DOHH2 (cell line): ENCODE data around the gene FNIP1.

Experiments
- H3F3A ChIP-seq: fragments of 200-600 bp; sonication (generic), shearing (Covaris generic); 2 replicates; pipeline ENCODE4 v1.6.0; 2016; ENCODE audit warnings: antibody characterized with exemption, mild to moderate bottlenecking; ENCODE audit not compliant: control insufficient read depth, insufficient read depth
- H3K27ac ChIP-seq: fragments of 200-600 bp; sonication (generic); 2 replicates; pipeline ENCODE4 v1.5.1; 2014; ENCODE audit warnings: low read depth, mild to moderate bottlenecking, low read length, moderate library complexity
- H3K27me3 ChIP-seq: fragments of 200-600 bp; sonication (generic); 2 replicates; pipeline ENCODE4 v1.6.1; 2014; ENCODE audit warnings: mild to moderate bottlenecking, low read length, mixed read lengths; ENCODE audit not compliant: control insufficient read depth
- H3K36me3 ChIP-seq: fragments of 200-600 bp; sonication (generic); 2 replicates; pipeline ENCODE4 v1.6.1; 2014; ENCODE audit warnings: mild to moderate bottlenecking, low read length, moderate library complexity, mixed read lengths; ENCODE audit not compliant: control insufficient read depth
- H3K4me1 ChIP-seq: fragments of 200-600 bp; sonication (generic); 2 replicates; pipeline ENCODE4 v1.6.1; 2014; ENCODE audit warnings: mild to moderate bottlenecking, low read length, mixed read lengths; ENCODE audit not compliant: control insufficient read depth
- H3K4me2 ChIP-seq: fragments of 200-600 bp; sonication (generic); 2 replicates; pipeline ENCODE4 v1.6.0; 2014; ENCODE audit warnings: mild to moderate bottlenecking, low read length, moderate library complexity
- H3K4me3 ChIP-seq: fragments of 200-600 bp; sonication (generic); 2 replicates; pipeline ENCODE4 v1.5.1; 2014; ENCODE audit warnings: mild to moderate bottlenecking, low read length, mixed read lengths
- H3K79me2 ChIP-seq: fragments of 200-600 bp; sonication (generic); 2 replicates; pipeline ENCODE4 v1.6.1; 2014; ENCODE audit warnings: mild to moderate bottlenecking, low read length, mixed read lengths; ENCODE audit not compliant: control insufficient read depth
- H3K9me2 ChIP-seq: fragments of 200-600 bp; sonication (generic); replicated peaks from 2 replicates; pipeline ENCODE4 v1.6.1; 2014; ENCODE audit warnings: mild to moderate bottlenecking, low read length, mixed read lengths; ENCODE audit not compliant: control insufficient read depth
- H3K9me3 ChIP-seq: fragments of 200-600 bp; sonication (generic); 2 replicates; pipeline ENCODE4 v1.6.1; 2014; ENCODE audit warnings: antibody characterized with exemption, low read length, mixed read lengths; ENCODE audit not compliant: control insufficient read depth, insufficient read depth
- H4K20me1 ChIP-seq: fragments of 200-600 bp; sonication (generic); 2 replicates; pipeline ENCODE4 v1.6.0; 2014; ENCODE audit warnings: low read depth, mild to moderate bottlenecking, antibody characterized with exemption, low read length, moderate library complexity; ENCODE audit not compliant: control insufficient read depth, insufficient read depth
- EZH2phosphoT487 ChIP-seq: fragments of 200-600 bp; sonication (generic); IDR thresholded peaks from 2 replicates; pipeline ENCODE4 v1.6.1; 2017; ENCODE audit warnings: borderline replicate concordance, mild to moderate bottlenecking, antibody characterized with exemption, low read length, moderate library complexity, mixed read lengths
- TF ChIP-seq, protein P1 (sequence below): fragments of 200-600 bp; sonication (generic); IDR thresholded peaks from one replicate; pipeline ENCODE4 v1.5.1; 2014; ENCODE audit warnings: antibody characterized with exemption, mild to moderate bottlenecking, low read depth, low read length; ENCODE audit not compliant: poor library complexity, severe bottlenecking

FNIP1 gene

DNA sequence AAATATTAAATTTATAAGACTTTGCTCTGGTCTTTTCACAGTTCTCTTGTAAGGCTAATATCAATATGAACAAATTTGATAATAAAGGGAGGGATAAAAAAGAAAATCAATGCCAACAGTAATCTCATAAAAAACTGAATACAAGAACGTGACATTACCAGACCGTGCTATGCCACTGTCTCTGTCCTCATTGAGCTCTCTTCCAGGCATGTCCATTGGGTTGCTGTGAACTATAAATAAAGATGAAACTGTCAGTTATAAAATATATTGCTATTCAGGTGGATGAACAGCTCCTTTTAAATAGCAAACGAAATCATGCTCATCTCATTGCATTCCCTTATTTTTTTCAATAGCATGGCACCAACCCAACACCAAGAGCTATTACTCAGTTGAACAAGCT, 87.8 kb downstream of the FNIP1 start:
- Histone ChIP-seq H3K4me1 (no peaks in the 10 kb centered on the region), H3K9me3 (no peaks in the 10 kb centered on the region), H3K27me3 (no peaks in the 10 kb centered on the region), H3F3A (no peaks in the 10 kb centered on the region), H3K27ac (no peak overlapping the region), H3K4me2 (no peak overlapping the region), H3K4me3 (no peak overlapping the region), H4K20me1 (no peaks in the 10 kb centered on the region), H3K36me3 (peaks cover 33% of the 10 kb centered on the region), H3K79me2 (no peaks in the 10 kb centered on the region), H3K9me2 (no peaks in the 10 kb centered on the region)
- no peak for TF ChIP-seq EZH2phosphoT487
- TF ChIP-seq, protein P1, sequence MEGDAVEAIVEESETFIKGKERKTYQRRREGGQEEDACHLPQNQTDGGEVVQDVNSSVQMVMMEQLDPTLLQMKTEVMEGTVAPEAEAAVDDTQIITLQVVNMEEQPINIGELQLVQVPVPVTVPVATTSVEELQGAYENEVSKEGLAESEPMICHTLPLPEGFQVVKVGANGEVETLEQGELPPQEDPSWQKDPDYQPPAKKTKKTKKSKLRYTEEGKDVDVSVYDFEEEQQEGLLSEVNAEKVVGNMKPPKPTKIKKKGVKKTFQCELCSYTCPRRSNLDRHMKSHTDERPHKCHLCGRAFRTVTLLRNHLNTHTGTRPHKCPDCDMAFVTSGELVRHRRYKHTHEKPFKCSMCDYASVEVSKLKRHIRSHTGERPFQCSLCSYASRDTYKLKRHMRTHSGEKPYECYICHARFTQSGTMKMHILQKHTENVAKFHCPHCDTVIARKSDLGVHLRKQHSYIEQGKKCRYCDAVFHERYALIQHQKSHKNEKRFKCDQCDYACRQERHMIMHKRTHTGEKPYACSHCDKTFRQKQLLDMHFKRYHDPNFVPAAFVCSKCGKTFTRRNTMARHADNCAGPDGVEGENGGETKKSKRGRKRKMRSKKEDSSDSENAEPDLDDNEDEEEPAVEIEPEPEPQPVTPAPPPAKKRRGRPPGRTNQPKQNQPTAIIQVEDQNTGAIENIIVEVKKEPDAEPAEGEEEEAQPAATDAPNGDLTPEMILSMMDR: no peak

GRCh38 chr5:131706281-131706680, 90.5 kb downstream of the FNIP1 start:
- no peaks in the 10 kb centered on the region for H3K4me1 ChIP-seq
- H3K4me3 ChIP-seq: no peak overlapping the region
- H3K4me2 ChIP-seq: no peak overlapping the region
- no peaks in the 10 kb centered on the region for H4K20me1 ChIP-seq
- H3K27ac ChIP-seq: no peak overlapping the region
- no peaks in the 10 kb centered on the region for H3K9me3 ChIP-seq
- no peaks in the 10 kb centered on the region for H3K9me2 ChIP-seq
- H3F3A ChIP-seq: no peaks in the 10 kb centered on the region
- no peaks in the 10 kb centered on the region for H3K79me2 ChIP-seq
- peaks cover 58% of the 10 kb centered on the region for H3K36me3 ChIP-seq
- TF ChIP-seq, protein P1: no peak
- no peak for TF ChIP-seq EZH2phosphoT487
- no peaks in the 10 kb centered on the region for H3K27me3 ChIP-seq

DNA sequence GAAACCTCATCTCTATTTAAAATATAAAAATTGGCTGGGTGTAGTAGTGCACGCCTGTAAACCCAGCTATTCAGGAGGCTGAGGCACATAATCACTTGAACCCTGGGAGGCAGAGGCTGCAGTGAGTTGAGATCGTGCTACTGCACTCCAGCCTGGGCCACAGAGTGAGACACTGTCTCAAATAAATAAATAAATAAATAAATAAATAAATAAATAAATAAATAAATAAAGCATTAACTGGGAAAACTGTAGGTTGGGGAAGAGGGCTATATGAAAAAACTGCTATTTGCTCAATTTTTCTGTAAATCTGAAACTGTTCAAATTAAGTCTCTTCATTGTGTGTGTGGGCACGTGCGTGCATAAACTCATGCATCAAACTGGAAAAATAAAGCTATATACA, 101.9 kb downstream of the FNIP1 start:
- no peak overlapping the region for H3K4me3 ChIP-seq
- H3K27me3 ChIP-seq: no peaks in the 10 kb centered on the region
- no peaks in the 10 kb centered on the region for H4K20me1 ChIP-seq
- no peaks in the 10 kb centered on the region for H3K9me3 ChIP-seq
- no peak for TF ChIP-seq EZH2phosphoT487
- TF ChIP-seq, protein P1: no peak
- no peaks in the 10 kb centered on the region for H3K79me2 ChIP-seq
- no peak overlapping the region for H3K4me2 ChIP-seq
- no peaks in the 10 kb centered on the region; the same call in 1 of the 2 replicates for H3F3A ChIP-seq
- H3K27ac ChIP-seq: no peak overlapping the region
- no peaks in the 10 kb centered on the region for H3K4me1 ChIP-seq
- H3K9me2 ChIP-seq: no peaks in the 10 kb centered on the region
- peaks cover 24% of the 10 kb centered on the region for H3K36me3 ChIP-seq
